Activated CD8-positive, alpha-beta memory T cell treated with anti-CD3 and anti-CD28 coated beads for 48 hours (primary cell): ENCODE results near the gene C11orf71.

Source experiments
- DNase-seq, 3 experiments: peaks; one replicate each; pipeline ENCODE4 v3.0.0-alpha.2; 2020; ENCODE audit warnings: low read depth in 2 of 3, low spot score in 2 of 3

Gene C11orf71

DNA sequence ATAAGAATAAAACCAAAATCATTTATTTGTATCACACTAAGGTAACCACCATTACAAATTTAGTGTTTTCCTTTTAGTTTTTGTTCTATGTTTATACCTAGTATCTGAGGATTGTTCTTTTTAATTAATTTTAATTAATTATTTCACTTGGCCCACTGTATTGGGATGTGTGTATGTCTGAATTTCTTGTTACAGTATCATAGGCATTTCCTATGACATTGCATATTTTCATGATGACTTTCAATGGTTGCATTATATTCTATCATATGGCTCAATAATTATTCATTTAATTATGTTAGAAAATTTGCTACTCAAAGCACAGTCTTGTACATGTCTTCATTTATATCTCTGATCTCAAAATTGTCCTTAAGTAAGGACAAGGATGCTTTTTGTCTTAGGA, 41.0 kb downstream of the C11orf71 start:
- no peak for DNase-seq

DNA sequence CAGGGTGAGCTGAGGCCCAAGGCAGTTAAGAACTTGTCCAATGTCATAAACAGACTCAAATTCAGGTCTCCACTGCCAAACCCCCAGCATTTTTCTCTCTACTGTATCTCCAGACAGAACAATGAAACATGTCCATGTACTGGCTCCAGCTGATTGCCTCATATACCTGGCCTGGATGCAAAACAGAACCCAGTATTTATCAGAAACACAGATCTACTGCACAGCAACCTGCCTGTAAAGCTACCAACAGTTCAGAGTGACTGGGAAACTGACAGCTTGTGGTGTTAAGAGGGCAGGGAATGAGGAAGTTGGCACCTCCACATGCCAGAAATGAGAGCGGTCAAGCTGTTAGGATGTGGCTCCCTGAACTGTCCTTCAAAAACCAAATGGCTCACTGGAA, 41.6 kb downstream of the C11orf71 start:
- DNase-seq = no peak

DNA sequence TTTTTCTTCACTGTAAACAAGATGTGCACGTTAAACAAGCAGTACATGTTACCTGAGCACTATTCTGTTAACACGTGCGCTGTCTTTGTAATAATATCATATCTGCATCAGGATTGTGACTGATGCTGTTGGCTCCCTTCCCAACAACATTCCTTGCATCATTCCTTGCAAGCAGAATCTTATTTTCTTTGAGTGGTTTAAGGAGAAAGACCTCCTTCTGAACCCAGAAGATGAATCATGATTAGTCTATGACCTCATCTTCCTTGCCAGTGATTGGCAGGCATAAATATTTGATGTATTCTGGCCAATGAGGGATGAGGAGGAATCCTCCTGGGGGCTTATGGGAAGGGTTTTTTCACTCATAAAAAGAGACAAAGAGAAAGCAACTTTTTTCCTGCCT, 46.2 kb downstream of the C11orf71 start:
- no peak for DNase-seq

DNA sequence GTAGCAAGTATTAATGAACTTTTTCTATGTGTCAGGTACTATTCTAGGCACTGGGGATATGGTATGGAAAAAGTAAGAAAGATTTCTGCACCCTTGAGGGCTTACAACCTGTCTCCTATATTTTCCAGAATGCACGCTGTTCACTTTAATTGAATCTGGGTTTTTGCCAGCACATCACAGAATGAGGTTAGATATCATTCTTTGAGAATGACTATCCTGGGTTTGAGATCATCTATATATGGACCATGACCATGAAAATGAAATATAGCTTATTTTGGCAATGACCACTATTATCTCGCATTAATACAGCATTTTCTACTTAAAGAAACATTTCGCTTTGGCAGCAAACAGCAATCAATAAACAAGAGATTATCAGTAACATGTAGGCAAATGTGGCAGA, 46.9 kb downstream of the C11orf71 start:
- no peak for DNase-seq

DNA sequence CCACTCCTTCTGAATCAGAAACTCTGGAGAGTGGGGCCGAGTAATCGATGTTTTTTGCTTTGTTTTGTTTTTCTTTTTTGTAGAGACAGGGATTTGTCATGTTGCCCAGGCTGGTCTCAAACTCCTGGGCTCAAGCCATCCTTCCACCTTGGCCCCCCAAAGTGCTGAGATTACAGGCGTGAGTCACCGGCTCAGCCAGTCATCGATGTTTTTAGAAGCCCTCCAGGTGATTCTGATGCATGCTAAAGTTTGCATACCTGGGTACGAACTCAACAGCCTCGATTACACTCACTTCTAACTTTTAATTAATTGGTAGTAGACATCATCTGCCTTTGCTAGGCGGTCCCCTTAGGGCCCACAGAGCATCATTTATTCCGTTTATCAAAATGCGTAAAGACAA, 50.3 kb downstream of the C11orf71 start:
- DNase-seq = no peak
